GM04504 (cell line): ENCODE results near the gene PDZD2.
A peak's percentile ranks its signal among the peaks of the same experiment; 100 is the strongest.

Source experiments
- DNase-seq: peaks from one replicate; pipeline ENCODE4 v3.0.0-alpha.2; 2012; ENCODE audit warnings: low read depth

The PDZD2 gene

DNA sequence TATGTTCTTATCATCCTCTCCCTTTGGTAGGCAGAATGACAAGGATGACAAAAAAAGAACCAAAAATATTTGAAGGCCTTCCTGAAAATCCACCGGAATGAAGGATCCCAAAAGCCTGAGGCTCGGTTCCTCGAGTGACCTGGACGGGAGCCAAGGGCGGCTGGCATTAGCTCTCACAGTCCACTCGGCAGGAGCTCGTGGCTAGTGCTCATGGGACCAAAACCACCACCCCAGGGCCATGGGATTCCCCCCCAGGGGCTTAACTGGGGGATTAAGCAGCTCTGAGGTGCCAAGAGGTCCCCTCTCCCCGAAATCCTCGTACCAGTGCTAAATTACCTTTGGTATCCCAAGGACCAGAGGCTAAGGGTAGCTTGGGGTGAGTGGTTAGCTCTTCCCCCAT lies 586 bp upstream of the PDZD2 start:
- no peak for DNase-seq

DNA sequence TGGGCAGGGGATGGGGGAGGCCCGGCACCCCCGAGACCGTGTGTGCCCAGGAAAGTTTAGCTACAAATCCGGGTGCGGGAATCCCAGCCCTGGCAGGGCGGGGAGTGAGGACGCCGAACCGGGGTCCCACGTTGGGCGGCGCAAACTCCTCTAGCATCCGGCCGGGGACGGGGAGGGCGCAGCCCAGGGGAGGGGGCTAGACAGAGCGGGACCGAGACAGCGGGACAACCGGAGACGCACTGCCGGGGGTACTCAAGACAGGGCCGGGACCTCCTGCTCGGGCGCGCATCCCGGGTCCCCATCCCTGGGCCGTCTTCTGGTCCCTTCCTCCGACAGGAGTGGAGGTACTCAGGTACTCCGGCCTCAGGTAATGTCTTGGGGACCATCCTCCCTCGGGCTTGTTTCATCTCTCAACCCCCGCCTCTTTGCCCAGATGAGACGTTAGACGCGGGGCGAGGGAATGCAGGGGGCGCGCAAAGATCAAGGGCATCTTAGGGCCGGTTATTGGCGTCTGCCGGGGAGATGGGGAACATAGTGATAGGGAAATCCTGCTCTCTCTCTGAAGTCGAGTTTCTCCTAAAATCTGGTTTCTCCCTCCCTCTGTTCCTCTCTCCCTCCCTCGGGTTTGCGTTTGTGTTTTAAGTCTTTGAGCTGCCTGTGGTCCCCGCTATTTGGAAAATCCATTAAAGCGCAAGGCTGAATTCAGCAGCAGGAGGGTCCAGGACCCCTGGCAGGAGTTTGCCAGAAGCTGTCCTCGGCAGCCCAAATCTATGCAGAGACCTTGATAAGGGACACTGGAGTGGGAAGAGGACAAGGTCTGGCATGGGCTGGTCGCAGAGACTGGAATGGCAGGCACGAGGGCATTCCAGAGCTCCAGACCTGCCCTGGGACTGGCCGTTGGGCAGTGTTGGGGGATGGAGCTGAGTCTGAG lies 815 bp downstream of the PDZD2 start:
- no peak for DNase-seq

GRCh38 chr5:31640573-31640972 lies 1.6 kb downstream of the PDZD2 start:
- DNase-seq = no peak

- DNase-seq = no peak
These were observed 2.1 kb downstream of the PDZD2 start for GRCh38 chr5:31641059-31641458.

DNA sequence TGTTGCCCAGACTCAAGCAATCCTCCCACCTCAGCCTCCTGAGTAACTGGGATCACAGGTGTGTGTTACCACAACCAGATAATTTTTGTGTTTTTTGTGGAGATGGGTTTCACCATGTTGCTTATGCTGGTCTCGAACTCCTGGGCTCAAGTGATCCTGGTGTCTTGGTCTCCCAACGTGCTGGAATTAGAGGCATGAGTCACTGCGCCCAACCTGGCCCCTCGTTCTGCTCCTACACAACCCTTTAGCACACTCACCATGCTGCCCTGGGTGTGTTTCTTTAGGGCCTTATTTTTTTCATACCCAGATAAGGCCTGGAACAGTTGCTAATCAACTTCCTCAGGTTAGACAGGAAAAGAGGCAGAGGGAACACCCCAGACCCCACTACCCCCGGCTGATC lies 2.6 kb downstream of the PDZD2 start:
- no peak for DNase-seq

- no peak for DNase-seq
These were observed 6.6 kb downstream of the PDZD2 start for GRCh38 chr5:31645420-31646081.

- DNase-seq = no peak
These were observed 9.4 kb downstream of the PDZD2 start for GRCh38 chr5:31648326-31648725.

DNA sequence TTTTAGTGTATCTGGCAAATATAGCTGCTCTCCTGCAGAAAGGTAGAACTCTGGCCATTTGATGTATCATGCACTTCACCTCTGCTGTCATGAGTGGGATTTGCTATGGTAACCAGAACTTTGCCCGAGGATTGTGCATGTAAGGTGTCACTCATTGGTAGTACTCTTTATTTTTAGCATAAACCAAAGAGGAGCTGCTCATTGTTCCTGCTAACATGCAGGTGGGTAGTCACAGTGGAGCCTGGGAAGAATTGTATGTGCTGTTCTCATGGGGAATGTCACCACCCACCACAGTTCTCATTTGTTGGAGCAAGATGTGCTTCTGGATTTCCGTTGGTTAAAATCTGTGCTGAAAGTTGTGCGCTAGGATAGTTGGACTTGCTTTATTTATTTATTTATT lies 12.3 kb downstream of the PDZD2 start:
- no peak for DNase-seq

DNA sequence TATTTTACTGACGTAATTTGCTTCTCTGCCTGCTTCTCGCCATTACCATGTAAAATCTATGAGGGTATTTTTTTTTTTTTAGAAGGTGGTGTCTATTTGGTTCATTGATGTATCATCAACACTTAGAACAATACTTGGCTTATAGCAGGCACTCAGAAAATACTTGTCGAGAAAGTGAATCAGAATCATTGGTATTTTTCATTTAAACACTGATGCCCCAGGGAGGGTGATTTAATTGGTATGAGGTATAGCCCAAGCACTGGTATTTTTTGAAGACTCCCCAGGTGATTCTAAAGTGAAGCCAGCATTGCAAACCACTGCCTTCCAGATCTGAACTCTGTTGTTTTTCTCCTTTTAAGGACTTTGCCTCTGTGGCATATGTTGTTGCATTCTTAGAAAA lies 16.6 kb downstream of the PDZD2 start:
- DNase-seq = no peak

DNA sequence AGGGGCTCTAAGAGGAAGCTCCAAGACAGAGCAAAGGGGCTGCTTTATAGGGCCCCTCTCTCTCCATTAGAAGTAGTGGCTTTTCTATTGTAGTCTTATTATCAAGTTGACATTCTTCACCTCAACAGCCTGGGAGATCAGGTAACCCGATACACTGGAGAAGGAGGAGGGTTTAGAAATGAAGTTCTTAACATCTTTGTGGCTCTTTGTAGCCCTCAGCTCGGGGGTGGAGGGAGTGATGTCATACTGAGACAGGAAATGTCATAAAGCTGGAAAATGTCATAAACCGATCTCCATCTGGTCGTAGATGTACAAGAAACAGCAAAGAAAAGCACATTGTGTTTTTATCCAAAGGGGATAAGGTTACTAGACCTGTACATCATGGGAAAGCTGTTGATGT lies 17.9 kb downstream of the PDZD2 start:
- DNase-seq = no peak

DNA sequence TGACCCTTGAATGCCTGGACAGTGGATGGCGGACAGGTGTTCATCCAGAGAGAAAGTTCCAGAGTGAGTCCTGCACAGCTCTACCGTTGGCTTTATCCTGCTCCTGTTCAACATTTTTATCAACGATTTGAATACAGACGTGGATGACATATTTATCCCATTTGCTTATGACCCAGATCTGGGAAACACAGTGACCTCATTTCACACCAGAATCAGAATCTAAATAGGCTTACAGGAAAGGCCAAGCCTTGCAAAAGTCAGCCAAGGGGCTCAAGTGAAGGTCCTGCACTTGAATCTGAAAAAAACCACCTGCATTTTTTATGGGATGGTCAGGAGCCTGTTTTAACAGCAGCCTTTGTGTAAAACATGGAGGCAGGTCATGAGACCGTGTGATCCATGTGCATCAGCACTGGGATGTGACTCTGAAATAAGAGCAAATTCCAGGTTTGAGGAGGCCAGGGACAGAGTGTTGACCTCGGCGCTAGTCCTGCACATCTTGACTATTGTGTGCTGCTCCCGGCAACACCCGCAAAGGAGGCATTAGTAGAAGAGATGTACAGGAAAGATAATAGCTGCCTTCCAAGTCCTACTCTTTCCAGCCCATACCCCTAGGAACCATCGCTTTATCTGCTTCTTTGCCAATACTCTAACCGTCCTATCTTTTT lies 18.5 kb downstream of the PDZD2 start:
- no peak for DNase-seq

DNA sequence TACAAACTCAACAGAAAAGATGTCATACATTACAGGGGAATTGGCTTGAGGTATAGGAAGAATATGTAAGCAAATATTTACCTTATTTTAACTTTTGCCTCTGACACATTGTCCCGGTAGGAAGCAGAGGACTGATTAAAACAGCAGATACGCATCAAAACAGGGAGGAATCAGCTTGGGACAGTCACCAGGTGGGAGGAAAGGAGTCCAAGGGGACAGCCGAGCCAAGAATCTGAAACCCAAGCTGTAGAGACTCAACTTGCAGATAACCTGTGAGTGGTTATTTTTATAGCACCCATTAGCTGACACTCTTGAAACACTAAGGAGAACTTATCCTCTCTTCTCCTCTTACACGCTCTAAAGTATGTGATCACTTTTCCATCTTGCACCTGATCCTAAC lies 22.3 kb downstream of the PDZD2 start:
- DNase-seq = no peak

GRCh38 chr5:31663519-31663918 lies 24.6 kb downstream of the PDZD2 start:
- DNase-seq = peak; percentile 38

DNA sequence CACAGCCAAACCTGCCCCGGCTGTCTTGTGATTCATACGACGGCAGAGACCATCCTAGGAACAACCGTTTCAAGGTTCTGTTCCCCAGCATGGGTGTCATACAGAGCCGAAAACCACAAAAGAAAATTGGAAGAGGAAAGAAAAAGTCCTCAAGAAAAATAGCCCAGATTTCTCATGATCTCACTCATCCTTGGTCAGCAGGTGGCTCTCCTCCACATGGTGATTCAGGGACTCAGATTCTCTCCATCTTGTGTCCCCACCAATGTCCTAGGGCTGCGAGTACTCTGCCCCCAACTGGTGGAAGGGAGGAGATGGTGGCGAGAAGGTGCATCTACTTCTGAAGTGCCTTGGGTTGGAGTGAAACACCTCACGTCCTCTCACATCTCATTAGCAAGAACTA lies 25.6 kb downstream of the PDZD2 start:
- no peak for DNase-seq

DNA sequence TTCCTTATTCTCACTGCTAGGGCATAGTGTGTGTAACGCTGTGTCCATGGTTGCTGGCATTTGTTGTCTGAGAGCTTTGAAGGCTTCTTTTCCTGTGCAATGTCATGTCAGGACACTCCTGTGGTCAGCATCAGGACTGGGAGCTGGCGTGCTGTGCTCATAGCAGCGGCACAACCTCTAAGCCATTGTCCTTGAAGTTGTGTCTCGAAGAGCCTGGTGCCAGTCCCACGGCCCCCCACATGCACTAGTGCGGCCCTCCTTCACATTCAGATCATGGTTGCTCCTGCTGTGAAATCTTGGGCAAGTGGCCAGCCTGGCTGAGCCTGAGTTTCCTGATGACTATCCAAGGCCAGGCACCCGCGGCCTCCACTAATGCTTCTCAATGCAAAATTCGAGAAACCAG lies 32.4 kb downstream of the PDZD2 start:
- no peak for DNase-seq

GRCh38 chr5:31674371-31674951 lies 35.5 kb downstream of the PDZD2 start:
- DNase-seq = no peak

- no peak for DNase-seq
These were observed 36.5 kb downstream of the PDZD2 start for GRCh38 chr5:31675472-31675871.

DNA sequence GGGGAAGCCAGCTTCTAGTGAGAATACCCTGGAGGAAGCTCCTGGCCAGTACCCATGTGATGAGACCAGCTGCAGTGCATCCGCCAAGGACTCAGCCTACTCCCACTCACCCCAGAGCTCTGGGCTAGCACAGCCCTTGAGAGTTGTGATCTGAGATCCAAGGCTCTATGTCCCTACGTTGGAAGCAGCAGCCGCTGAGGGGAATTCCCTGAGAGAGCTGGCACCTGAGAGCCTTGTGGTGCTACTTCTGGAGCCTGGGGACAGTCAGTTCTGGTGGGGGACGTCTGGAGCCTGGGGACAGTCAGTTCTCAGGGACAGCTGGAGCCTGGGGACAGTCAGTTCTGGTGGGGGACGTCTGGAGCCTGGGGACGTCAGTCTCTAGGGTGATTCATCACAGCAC lies 39.2 kb downstream of the PDZD2 start:
- DNase-seq = no peak

DNA sequence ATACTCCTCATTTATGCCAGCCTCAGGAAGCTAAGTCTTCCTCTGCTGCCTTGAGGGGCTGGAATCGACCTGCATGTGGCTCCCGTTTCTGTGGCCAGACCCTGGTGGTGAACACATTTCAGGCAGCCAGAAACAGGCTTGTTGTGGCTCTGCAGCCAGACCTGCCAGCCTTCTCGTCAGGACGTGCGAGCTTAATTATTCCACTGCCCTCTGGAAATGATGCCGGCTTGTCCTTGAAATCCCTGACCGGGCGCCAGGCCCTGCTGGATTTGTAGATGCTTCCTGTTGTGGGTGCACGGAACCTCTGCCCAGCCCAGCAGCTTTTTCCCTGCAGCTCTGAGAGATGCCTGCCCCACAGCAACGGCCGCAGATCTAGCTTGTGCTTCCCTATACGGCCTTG lies 41.6 kb downstream of the PDZD2 start:
- no peak for DNase-seq

- DNase-seq = no peak
These were observed 43.1 kb downstream of the PDZD2 start for GRCh38 chr5:31682025-31682424.

DNA sequence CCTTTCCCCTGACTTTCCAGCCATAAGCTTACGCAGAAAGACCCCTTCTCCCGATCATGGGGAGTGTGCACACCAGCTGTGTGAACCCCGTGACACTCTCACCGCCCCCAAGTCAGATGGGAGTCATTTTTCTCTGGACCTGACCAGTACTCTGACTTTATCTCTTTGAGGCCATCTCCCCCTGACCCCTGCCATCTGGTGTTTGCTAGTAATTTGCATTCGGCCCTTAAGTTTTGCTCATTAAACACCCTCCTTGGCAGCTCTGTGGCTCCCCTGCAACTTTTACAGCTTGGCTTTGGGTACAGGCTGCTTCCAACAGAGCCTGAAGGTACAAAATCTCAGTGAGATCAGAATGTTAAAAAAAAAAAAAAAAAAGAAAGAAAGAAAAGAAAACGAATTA lies 43.9 kb downstream of the PDZD2 start:
- DNase-seq = no peak

GRCh38 chr5:31688515-31689092 lies 49.7 kb downstream of the PDZD2 start:
- no peak for DNase-seq
